C4-2B (cell line): ENCODE data around the gene RHPN2.

Experiments used
- CTCF ChIP-seq: fragments of 450-650 bp; conservative IDR thresholded peaks from 2 replicates; pipeline ENCODE4 v1.5.1; 2017; ENCODE audit warnings: mild to moderate bottlenecking
- ZFX ChIP-seq: fragments of 450-650 bp; IDR thresholded peaks from 2 replicates; pipeline ENCODE4 v1.6.1; 2017

- no peak for TF ChIP-seq CTCF
- no peak for TF ChIP-seq ZFX
Measured at GRCh38 chr19:33102893-33103292, 38.2 kb upstream of the RHPN2 start.
